Measurements from ENCODE around the gene ZNF281. TPM values are rescaled to one million over a fixed set of nuclear protein-coding genes. Genes with fewer than 3 reads are reported as not detected.
"Not testable (repeated sequence)": the region's sequence is repeated elsewhere in the genome, so short reads cannot be mapped to it uniquely, and the experiment has no call there.

The ZNF281 gene, protein sequence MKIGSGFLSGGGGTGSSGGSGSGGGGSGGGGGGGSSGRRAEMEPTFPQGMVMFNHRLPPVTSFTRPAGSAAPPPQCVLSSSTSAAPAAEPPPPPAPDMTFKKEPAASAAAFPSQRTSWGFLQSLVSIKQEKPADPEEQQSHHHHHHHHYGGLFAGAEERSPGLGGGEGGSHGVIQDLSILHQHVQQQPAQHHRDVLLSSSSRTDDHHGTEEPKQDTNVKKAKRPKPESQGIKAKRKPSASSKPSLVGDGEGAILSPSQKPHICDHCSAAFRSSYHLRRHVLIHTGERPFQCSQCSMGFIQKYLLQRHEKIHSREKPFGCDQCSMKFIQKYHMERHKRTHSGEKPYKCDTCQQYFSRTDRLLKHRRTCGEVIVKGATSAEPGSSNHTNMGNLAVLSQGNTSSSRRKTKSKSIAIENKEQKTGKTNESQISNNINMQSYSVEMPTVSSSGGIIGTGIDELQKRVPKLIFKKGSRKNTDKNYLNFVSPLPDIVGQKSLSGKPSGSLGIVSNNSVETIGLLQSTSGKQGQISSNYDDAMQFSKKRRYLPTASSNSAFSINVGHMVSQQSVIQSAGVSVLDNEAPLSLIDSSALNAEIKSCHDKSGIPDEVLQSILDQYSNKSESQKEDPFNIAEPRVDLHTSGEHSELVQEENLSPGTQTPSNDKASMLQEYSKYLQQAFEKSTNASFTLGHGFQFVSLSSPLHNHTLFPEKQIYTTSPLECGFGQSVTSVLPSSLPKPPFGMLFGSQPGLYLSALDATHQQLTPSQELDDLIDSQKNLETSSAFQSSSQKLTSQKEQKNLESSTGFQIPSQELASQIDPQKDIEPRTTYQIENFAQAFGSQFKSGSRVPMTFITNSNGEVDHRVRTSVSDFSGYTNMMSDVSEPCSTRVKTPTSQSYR
- 10.4 and 10.7 TPM in 2 replicates for total RNA-seq (2014; rRNA removed; shearing (Covaris generic); ENCODE audit: low replicate concordance)

DNA sequence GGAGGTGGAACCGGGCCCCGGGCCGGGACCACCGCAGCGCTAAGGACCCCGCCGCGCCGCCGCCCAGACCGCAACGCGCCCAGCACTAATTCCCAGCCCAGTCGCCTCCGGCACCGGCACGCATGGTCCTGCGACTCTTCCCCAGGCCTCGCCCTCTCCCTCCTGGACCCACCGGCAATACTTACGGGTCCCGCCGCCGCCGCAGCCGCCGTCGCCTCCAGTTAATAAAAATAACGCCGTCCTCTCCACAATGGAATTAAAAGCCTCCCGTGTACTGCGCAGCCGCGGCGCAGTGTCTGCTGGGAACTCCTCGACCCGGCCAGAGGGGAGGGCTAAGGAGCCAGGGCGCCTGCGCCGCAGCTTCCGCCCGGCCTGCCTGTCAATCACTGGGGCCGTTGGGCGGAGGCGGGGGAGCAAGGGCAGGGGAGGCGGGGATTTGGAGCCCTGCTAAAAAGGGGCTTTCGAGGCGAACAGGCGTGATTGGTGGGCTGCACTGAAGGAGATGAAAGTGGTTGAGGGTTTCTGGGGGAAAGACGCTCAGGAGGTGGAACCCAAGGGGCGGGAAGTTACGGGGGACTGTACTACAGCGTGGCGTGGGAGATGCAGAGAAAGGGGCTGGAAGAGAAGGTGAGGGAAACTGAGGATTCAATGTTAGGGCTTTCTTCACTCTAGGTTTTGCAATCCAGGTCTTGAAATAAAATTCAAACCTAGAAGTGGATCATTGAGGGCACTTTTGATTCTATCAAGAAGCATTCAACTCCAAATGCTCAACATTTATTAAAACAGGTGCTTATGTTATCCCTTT, at the start of gene ZNF281:
ZNF281 (minus strand) TSS at position 276 of the 805 bp plus-strand sequence. CDS start 331 bp downstream, outside the sequence.
- Histone ChIP-seq H3K4me3 (peak within 1 kb of the TSS; percentile 99), H3K36me3 (peaks cover 38% of the 10 kb centered on the region), H3K9me3 (no peaks in the 10 kb centered on the region), H3K27me3 (no peaks in the 10 kb centered on the region)
- DNase-seq = peak; percentile 96

DNA sequence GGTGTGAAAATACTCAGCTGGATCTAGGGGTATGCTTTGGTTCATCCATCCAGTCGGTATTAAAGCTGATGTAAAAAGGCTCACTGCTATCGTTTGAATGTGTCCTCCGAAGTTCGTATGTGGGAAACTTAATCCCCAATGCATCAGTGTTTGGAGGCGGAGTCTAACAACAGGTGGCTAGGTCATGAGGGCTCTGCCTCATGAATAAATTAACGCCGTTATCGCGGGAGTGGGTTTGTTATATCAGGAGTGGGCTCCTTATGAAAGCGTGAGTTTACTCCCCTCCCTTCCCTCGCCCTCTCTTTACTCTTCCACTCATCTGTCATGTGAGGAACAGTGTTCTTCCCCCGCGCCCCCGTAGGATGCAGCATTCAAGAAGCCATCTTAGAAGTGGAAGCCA, 48.9 kb upstream of the ZNF281 start:
- H3K9me3 ChIP-seq = no peaks in the 10 kb centered on the region
- DNase-seq = no peak
- no peak overlapping the region for H3K4me3 ChIP-seq
- no peaks in the 10 kb centered on the region for H3K27me3 ChIP-seq
- H3K36me3 ChIP-seq = no peaks in the 10 kb centered on the region

GRCh38 chr1:200457810-200458209, 48.0 kb upstream of the ZNF281 start:
- DNase-seq = no peak
- Histone ChIP-seq H3K9me3 (no peaks in the 10 kb centered on the region), H3K36me3 (no peaks in the 10 kb centered on the region), H3K4me3 (no peak overlapping the region), H3K27me3 (no peaks in the 10 kb centered on the region)

DNA sequence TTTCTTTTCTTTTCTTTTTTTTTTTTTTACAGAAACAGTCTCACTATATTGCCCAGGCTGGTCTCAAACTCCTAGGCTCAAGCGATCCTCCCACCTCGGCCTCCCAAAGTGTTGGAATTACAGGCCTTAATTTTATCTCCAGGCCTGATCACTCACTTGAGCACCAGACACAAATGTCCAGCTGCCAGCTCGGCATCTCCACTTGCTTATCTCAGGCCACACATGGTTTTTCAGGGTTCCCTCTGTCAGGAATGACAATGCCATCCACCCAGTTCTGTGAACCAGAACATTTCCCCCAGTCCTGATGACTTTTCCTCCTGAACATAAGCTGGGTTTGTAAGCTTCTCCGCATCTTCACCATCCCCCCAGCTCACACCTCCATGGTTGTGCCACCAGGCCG, 44.6 kb upstream of the ZNF281 start:
- Histone ChIP-seq H3K9me3 (no peaks in the 10 kb centered on the region), H3K36me3 (no peaks in the 10 kb centered on the region), H3K27me3 (no peaks in the 10 kb centered on the region), H3K4me3 (no peak overlapping the region)
- DNase-seq = no peak

- Histone ChIP-seq H3K27me3 (no peaks in the 10 kb centered on the region), H3K36me3 (no peaks in the 10 kb centered on the region), H3K4me3 (no peak overlapping the region), H3K9me3 (no peaks in the 10 kb centered on the region)
- DNase-seq = no peak
These were observed 43.7 kb upstream of the ZNF281 start for GRCh38 chr1:200453553-200453905.

DNA sequence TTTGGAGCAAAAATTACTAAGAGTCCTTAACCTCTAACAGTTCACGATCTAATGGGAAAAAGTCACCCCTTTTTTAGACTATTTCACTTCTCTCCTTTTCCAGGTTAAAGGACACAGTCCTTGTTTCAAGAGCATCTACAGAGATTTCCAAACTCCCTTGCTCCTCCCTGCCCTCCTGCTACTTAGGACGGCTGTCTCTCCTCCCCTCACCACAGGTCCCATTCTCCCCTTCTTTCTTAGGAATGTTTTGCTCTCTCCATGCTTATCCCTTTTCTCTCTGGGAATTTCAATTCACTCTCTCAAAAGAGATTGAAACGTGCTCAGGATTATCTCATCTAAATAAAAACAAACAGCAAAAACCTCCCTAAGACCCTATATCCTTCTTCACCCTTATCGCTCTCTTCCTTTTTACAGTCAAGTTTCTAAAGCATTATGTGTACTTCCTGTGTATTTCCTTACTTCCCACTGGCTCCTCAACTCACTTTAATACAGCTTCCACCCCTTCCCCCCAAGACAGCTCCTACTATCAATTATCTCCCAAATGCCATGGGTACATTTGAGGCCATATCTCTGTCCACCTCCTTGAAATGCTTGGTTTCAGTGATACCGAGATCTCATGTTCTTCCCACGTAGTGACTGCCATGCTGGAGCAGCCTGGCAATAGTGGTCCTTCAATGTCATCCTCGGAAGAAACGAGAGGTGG, 43.2 kb upstream of the ZNF281 start:
- no peaks in the 10 kb centered on the region for H3K9me3 ChIP-seq
- H3K4me3 ChIP-seq = no peak overlapping the region
- no peaks in the 10 kb centered on the region for H3K27me3 ChIP-seq
- no peaks in the 10 kb centered on the region for H3K36me3 ChIP-seq
- DNase-seq = no peak

- no peak for DNase-seq
- Histone ChIP-seq H3K36me3 (no peaks in the 10 kb centered on the region), H3K27me3 (no peaks in the 10 kb centered on the region), H3K4me3 (no peak overlapping the region), H3K9me3 (no peaks in the 10 kb centered on the region)
These were observed 38.4 kb upstream of the ZNF281 start for GRCh38 chr1:200448034-200448762.

- Histone ChIP-seq H3K27me3 (no peaks in the 10 kb centered on the region), H3K4me3 (no peak overlapping the region), H3K36me3 (no peaks in the 10 kb centered on the region), H3K9me3 (no peaks in the 10 kb centered on the region)
- peak; percentile 21 for DNase-seq
These were observed 35.4 kb upstream of the ZNF281 start for GRCh38 chr1:200445213-200445612.

DNA sequence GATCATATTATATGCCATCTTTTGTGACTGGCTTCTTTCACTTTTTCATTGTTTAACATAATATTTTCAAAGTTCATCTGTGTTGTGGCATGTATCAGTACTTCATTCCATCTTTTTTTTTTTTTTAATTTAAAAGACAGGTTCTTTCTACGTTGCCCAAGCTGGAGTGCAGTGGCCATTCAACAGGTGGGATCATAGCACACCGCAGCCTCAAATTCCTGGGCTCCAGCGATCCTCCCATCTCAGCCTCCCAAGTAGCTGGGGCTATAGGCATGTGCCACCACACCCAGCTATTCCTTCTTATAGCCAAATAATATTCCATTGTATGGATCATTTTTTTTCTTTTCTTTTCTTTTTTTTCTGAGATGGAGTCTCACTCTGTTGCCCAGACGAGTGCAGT, 34.6 kb upstream of the ZNF281 start:
- no peak for DNase-seq
- Histone ChIP-seq H3K4me3 (no peak overlapping the region), H3K36me3 (no peaks in the 10 kb centered on the region), H3K9me3 (no peaks in the 10 kb centered on the region), H3K27me3 (no peaks in the 10 kb centered on the region)

- H3K36me3 ChIP-seq = no peaks in the 10 kb centered on the region
- H3K9me3 ChIP-seq = no peaks in the 10 kb centered on the region
- H3K4me3 ChIP-seq = no peak overlapping the region
- no peak for DNase-seq
- no peaks in the 10 kb centered on the region for H3K27me3 ChIP-seq
These were observed 34.0 kb upstream of the ZNF281 start for GRCh38 chr1:200443860-200444259.

GRCh38 chr1:200442537-200443156, 32.8 kb upstream of the ZNF281 start:
- Histone ChIP-seq H3K36me3 (no peaks in the 10 kb centered on the region), H3K4me3 (no peak overlapping the region), H3K9me3 (no peaks in the 10 kb centered on the region), H3K27me3 (no peaks in the 10 kb centered on the region)
- DNase-seq = peak; percentile 30

- H3K27me3 ChIP-seq = no peaks in the 10 kb centered on the region
- DNase-seq = no peak
- no peak overlapping the region for H3K4me3 ChIP-seq
- H3K36me3 ChIP-seq = no peaks in the 10 kb centered on the region
- no peaks in the 10 kb centered on the region for H3K9me3 ChIP-seq
These were observed 32.2 kb upstream of the ZNF281 start for GRCh38 chr1:200442023-200442422.

DNA sequence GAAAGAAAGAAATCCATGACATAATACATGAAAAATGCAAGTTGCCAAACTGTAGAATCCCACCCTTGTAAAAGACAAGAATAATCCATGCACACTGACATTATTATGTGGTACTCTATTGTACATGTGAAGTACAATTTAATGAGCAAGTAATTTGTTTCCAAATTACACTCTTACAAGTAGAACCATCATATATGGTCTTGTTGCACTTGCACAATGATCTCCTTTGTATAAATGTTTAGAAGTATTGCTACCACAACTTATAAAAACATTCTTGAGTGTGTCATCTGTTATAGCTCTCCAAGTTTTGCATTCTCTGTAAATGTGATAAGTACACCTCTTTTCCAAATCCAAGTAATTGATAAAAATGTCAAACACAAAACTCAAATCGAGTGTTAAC, 29.1 kb upstream of the ZNF281 start:
- Histone ChIP-seq H3K9me3 (no peaks in the 10 kb centered on the region), H3K4me3 (no peak overlapping the region), H3K27me3 (no peaks in the 10 kb centered on the region), H3K36me3 (no peaks in the 10 kb centered on the region)
- no peak for DNase-seq

GRCh38 chr1:200438413-200438812, 28.6 kb upstream of the ZNF281 start:
- H3K9me3 ChIP-seq, H3K4me3 ChIP-seq, H3K27me3 ChIP-seq, H3K36me3 ChIP-seq: not testable (repeated sequence)
- DNase-seq = peak; percentile 55

GRCh38 chr1:200437556-200438203, 27.8 kb upstream of the ZNF281 start:
- DNase-seq = no peak
- Histone ChIP-seq H3K27me3 (no peaks in the 10 kb centered on the region), H3K36me3 (no peaks in the 10 kb centered on the region), H3K4me3 (peak overlapping the region; percentile 2), H3K9me3 (no peaks in the 10 kb centered on the region)
